Cardiac septum (tissue), 1 donor: Measurements from ENCODE around the gene HIPK2. TPM values are rescaled to one million over a fixed set of nuclear protein-coding genes. Genes with fewer than 3 reads are reported as not detected.

Experiments used
- DNase-seq: peaks from one replicate; pipeline ENCODE4 v3.0.0-alpha.2; 2020; ENCODE audit warnings: low spot score
- intact Hi-C: fragments of 100-400 bp; cut with DNase I; formaldehyde crosslinking; loops from one replicate; pipeline ENCODE4 v1.14.0; 2022
- total RNA-seq: library from RNA; stranded (reverse); fragmentation: NEBNext Ultra II Directional; extraction: Animal tissue kit (Norgen Biotek cat#: 25700); gene quantifications from one replicate; pipeline ENCODE4 v1.2.1, GENCODE V29; 2021
- donor health status: DM: no; HTN: no; CAD: no.

HIPK2 gene
- total RNA-seq, 1 donor from 2014 or later = 218 TPM

DNA sequence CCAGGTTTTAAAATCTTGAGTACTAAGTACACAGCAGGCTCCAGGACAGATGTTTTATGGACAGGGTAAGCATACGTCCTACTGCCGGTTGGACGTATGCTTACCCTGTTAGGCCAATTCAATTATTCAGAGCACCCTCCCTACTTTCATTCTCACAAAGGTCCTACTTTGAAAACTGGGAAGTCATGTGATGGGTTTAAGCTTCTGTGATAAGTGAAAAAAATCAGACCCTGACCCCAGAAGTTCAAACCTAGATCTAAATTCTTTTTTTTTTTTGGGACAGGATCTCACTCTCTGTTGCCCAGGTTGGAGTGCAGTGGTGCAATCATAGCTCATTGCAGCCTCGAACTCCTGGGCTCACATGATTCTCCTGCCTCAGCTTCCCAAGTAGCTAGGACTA, 55.2 kb downstream of the HIPK2 start:
- DNase-seq = no peak
- intact Hi-C loops = no loop called here

DNA sequence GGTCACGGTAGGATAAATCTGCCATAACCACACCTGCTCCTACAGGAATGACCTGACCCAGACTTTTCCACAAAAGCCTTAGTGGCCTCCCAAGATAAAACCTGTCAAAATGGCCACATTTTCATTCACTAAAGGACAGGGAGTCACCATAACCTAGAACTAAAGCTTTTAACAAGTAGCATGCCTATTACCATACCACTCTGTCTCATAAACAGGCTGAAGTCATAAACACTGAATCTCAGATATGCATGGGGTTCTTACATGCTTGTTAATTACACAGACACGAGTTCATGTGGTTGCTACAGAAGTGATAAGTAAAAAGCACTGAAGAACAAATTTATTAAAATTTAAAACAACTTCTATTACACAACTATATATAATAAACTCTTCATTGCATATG, 56.0 kb downstream of the HIPK2 start:
- DNase-seq = no peak
- intact Hi-C loops = no loop called here

DNA sequence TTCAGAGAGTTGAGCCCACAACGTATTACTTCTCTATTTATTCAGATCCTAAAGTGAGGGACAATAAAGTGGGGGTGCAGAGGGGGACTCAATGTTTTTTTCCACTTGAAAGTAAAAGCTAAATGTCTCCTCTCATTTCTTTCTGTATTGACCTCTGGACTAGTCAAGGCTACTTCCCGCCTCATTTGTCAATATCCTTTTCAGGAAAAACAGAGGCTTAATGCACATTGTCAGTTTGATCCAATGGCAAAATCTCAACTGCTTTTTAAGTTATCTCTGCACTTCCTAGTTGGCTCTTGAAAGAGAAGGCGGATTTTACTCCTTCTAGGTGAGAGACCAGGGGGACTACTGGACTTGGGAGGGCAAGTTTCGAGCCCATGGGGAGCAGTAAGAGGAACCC, 56.4 kb downstream of the HIPK2 start:
- no peak for DNase-seq
- intact Hi-C loops = no loop called here

DNA sequence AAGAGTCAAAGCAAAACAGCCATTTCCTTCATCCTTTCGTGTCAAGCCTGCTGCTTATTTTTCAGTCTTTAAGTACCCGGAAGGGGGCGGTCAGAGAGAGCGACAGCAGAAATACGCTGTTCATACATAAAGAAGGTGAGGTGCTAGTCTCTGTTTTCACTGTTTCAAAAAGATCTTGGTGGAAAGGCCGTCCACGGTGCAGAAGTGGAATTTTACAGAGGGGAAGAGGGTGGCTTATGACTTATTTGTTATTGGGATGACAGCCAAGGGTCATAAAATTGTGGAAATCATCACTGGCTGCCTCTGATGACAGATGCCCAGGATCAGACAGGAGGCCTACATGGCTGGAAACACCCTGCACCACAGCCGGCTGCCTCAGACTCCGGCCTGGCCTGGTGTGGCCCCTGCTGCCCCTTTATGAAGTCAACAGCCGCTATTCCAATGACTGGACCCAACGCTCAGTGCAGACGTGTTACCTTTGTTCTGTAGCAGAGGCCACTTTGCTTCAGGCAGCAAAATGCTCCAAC, 57.0 kb downstream of the HIPK2 start:
- DNase-seq = no peak
- intact Hi-C loops = no loop called here

DNA sequence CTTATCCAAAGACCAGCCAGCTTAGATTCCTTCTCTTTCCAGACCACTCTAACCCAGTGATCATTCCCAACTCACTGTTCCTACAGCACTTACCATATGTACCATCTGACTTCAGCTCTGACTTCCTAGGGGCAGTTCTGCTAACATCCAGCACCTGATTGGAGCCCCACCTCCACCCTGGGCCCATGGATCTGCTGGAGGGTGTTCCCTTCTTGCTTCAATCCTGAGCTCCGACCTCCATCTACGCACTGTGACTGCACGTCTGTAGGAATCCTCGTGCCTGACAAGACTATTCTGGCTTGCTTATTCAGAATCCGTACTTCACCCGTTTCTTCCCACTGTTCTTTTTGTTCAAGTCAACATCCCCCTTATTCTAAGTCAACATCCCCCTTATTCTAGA, 57.6 kb downstream of the HIPK2 start:
- DNase-seq = no peak
- intact Hi-C loops = no loop called here

DNA sequence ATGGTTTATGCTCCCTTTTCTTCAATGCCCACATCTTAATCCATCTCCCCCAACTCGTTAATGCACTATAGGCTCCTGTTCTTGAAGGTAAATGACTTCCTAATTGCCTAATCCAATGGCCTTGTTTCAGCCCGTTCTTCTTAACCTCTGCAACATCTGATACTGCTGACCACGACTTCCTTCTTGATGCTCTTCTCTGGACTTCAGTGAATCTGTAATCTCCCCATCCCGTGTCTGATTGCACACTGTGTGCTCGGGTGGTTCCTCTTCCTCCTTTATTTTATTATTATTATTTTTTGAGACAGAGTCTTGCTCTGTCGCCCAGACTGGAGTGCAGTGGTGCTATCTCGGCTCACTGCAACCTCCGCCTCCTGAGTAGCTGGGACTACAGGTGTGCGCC, 58.9 kb downstream of the HIPK2 start:
- intact Hi-C loops = no loop called here
- DNase-seq = no peak

DNA sequence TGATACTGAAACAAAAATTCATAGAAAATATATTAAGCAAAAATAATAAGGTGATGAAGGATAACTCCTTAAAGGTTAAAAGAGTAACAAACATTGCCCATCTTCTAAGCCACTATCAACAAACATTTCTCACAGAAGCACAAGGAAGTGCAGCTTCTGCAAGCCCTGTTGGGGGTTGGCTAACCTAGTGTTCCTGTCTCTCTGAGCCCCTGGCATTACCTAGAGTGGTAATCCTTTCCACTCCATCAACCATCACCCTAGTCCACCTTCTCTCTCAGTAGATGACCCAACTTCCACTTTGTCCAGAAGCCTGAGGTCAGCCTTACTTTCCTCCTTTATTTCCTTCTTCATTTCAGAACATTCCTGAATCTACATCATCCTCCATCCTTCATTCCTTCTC, 59.7 kb downstream of the HIPK2 start:
- DNase-seq = no peak

DNA sequence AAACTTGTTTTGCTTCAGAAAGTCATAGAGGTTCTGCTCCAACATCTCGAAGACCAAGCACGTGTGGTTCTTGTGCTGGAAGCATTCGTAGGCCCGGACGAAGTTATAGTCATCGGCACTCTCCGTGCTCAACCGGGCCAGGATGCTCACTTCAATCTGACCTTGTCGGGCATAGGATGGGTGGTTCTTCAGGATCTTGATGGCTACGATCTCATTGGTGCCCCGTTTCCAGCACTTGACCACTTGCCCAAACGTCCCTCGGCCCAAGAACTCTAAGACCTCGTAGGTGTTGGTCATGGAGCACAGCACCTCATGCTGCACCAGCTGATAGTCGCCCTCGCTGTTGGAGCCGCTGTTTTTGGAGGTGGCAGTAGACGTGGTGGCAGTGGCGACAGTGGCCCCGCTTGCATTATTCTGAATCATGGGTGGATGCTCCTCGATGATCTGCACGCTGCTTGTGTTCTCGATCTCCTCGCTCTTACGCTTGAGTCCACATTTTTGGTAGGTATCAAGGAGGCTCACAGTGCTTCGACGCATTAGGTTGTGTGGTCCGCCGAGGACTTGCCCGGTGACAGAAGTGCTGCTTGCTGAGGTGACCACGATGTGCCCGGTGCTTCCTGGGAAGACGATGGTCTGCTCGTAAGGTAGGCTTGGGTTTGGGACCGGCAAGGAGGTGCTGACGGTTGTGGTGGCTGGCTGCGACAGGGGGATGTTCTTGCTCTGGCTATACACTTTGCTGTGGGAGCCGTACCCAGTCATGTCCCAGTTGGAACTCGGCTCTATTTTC, 61.4 kb downstream of the HIPK2 start:
- no peak for DNase-seq
- intact Hi-C loops = no loop called here

More for the DNA sequence above, 59.7 kb downstream of the HIPK2 start:
- intact Hi-C loops = no loop called here

DNA sequence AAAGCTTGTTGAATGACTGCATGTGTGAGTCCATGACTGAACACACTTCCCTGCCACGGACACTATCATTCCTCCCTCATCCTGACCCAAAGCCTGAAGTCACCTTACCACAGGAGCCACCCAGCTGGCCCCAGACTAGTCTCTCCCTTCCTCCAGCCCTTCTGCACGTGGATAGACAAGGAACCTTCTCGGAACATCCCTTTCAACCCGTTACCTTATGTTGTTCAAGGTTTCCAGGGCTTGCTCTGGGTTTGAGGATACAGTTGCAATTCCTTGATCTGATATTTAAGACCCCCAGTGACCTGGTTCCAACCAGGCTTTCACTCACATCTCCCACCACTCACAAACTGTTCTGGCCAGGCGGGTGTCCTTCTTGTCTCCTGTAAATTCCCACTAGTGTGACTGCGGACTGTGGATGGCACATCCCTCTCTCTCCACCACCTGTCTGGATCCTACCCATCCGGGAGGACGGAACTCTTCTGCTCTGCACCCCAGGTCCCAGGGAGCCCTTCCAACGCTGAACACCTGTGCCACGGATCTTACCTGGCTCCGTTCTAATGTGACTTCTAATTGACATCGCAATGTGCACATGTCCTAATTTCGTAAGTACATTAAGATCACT, 62.5 kb downstream of the HIPK2 start:
- intact Hi-C loops = no loop called here

DNA sequence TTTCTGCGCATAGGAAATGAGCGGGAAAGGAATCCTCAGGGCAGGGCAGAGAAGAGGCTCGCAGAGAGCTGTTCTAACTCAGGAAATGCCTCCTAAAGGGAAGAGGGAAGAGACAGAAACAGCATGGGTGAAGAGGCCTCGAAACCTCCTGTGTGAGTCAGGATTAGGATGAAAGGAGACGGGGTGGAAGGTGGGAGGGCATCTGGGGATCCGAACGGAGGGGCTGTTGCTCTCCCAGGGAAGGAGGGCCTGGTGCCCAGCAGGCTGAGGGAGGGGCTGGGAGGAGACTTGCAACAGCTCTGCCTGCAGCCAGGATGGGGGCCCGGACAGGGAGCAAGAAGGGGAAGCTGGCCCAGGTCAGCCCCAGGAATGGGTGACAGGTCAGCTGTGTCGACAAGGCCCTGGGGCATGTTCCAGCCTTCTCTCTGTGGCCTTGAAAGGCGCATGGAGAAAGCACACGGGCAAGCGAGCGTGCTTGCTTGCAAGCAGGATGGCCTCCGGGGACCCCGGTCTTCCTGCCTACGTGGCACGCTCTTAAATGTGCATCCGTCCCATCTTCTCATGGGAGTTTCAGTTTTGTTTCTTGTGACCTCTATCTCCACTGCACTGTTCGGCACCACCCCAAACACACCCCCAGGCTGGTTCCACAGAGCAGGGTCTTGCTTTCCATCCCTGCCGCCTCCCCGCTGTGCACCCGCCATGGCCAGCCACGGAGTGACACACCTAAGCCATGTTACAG, 63.5 kb downstream of the HIPK2 start:
- intact Hi-C loops = no loop called here
- DNase-seq = no peak

More for the DNA sequence above, 62.5 kb downstream of the HIPK2 start:
- no peak for DNase-seq

DNA sequence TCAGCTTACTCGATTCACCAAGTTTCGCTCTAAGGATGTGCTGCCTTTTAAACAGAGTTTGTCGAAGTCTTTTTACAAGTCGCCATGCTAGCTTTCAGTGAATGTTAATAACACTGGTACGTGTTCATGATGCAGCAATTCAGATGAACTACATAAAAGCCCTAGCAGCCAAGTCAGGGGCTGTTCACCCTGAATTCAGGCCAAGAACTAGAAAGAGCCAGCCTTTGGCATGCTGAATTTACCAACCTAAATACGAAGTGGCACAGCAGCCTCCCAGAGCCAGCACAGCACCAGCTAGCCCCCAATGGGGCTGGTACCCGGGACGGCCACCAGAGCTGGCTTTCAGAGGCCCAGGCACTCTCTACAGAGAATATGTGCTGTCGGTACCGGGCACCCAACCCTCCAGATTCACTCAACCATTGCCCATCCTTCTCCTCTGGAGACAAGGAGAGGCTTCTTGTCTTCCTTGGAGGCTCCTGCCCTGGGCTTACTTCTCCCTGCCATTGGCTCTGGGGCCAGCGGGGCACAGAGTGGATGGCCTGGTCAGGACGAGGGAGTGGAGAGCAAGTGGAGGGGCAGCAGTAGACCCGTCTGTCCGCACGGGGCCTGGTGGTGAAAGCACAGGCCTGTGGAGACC, 64.2 kb downstream of the HIPK2 start:
- no peak for DNase-seq
- intact Hi-C loops = no loop called here

DNA sequence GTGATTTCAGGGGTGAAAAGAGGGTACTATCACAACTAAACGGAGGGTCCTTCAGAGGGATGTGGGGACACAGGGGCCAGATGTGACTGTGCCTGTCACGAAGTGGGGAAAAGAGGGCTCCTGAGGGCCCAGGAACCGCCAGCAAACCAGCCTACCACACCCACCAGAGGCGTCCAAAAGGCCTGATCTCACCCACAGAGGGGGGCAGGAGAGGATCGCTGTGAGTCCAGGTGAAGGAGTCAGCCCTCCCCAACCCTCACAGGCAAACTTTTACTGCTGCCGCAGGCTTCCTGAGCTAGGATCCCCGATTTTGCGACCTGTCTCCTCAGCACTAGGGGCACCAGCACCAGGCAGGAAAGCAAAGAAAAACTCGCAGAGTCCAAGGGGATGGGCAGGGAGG, 64.7 kb downstream of the HIPK2 start:
- intact Hi-C loops = no loop called here
- no peak for DNase-seq

DNA sequence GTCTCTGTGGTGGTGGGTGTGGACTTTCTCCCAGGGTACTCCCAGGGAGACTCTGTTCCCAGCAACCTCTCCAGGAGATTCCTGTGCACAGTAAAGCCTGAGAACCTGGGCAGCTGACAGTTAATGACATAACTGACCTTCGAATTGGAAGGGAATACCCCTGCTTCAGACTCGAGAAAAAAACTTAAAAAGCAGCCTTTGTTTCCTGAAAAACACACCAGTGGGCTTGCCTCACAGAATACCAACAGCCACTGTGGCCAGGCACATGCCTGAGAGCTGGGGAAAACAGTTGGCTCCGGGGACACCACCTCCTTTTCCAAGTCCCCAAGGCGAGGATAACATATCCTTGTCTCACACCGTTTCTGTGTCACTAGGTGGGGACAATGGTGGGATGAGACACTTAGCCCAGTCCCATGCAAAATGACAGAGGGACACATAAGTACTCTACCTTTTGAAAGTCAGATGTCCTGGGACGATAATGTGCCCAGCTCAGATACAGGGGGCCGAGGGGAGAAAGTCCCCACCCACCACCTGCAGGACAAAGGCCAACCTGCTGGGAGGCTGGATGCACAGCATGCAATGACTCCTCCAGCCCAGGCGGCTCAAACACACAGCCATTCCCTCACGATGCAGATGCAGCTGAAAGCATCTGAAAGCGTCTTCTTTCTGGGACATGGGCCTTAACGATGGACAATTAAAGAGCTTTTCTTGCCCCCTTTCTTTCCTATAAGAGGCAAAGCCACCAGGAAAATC, 65.6 kb downstream of the HIPK2 start:
- no peak for DNase-seq
- intact Hi-C loops = no loop called here

DNA sequence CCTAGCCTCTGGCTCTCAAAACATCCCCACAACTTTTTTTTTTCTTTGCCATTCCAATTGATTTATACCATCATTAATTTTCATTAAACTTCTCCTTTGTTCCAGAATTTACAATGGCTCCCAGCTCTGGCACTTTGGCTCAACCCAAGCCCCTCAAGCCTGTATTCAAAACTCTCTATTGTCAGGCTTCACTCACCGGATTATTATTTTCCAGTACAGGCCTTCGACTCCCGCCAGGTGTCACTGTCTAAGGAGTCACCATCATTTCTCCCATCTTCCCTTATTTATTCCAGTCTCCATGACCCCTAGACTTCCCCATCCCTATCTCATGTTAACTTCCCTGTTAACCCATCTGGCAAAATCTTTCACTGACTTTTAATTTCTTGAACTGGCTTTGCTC, 67.8 kb downstream of the HIPK2 start:
- intact Hi-C loops = no loop called here
- no peak for DNase-seq

DNA sequence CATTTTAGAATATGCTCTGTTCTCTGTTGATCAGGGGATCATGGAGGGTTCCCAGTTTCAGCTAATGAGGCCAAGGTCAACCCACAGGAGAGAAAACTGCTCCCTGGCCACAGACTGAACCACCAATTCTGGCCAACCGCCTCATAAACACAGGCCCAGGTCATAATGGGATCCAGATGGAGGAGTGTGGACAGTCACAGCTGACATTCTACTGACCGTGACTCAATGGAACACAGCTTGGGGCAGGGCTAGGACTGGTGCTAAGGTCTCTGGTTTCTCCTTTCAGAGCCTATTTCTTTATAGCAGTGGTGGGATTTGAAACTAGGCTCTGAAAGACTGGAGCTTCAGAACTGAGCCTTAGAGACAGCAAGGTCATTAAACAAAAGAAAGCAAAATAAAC, 68.3 kb downstream of the HIPK2 start:
- DNase-seq = no peak
- intact Hi-C loops = no loop called here

DNA sequence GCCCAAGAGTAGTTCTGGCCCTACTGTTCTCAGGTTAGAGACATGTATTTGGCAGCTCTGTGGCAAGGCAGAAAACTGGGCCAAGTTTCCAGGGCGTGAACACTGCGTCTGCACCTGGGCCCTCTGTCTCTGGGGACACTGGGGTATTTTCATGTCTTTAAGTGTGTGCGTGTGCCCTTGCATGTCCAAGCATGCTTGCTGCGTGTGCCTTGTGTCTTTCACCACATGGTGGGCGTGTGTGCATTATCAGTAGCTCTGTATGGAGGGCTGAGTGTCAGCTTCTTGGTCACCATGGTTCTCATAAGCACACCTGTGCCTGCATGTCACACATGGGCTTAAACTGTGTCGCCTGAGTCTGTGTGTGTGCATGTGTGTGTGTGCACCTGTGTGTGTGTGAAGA, 69.3 kb downstream of the HIPK2 start:
- intact Hi-C loops = no loop called here
- no peak for DNase-seq

DNA sequence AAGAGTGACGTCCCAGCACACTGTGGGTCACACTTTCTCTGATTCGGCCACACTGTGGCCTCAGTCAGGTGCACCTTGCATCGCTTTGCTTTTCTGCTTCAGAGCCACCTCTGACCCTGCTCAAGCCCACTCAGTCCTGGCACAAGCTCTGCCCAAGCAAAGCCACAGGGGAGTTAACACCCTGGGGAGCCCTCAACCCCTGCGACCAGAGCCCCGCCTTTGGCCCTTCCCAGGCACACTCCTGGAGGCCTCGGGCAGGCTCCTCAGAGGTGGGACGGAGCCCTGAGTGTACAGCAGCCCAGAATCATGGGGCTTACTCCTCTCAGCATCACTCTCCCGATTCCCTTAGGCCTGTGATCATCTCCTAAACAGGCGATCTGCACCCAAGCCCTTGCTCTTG, 71.0 kb downstream of the HIPK2 start:
- intact Hi-C loops = no loop called here
- no peak for DNase-seq

DNA sequence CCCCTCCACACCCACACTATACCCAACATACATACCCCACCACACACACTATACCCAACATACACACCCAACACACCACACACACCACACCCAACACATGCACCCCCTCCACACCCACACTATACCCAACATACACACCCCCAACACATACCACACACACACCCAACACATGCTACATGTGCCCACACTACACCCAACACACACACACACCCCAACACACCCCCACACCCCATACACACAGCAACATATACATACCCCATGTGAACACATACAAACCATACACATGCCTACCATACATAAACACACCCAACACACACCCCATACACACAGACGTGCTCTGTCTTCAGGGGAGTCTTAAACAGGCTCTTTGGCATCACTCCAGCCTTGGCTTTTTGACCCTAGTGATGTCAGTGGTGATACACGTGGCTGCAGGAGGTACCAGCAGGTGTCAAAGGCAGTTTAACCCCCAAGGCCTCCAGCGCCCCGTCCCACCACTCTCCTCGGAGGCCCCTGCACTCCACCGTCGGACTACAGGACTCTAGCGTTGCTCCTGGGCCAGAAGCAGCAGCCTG, 73.4 kb downstream of the HIPK2 start:
- intact Hi-C loops = no loop called here
- no peak for DNase-seq
